HG03196 (cell line): Measurements from ENCODE around the gene CAMK1.

Experiments
- ATAC-seq: cut with Tn5 transposase; IDR thresholded peaks from one replicate; pipeline ENCODE4 v1.9.1; 2021; ENCODE audit not compliant: unreplicated experiment

Gene CAMK1

DNA sequence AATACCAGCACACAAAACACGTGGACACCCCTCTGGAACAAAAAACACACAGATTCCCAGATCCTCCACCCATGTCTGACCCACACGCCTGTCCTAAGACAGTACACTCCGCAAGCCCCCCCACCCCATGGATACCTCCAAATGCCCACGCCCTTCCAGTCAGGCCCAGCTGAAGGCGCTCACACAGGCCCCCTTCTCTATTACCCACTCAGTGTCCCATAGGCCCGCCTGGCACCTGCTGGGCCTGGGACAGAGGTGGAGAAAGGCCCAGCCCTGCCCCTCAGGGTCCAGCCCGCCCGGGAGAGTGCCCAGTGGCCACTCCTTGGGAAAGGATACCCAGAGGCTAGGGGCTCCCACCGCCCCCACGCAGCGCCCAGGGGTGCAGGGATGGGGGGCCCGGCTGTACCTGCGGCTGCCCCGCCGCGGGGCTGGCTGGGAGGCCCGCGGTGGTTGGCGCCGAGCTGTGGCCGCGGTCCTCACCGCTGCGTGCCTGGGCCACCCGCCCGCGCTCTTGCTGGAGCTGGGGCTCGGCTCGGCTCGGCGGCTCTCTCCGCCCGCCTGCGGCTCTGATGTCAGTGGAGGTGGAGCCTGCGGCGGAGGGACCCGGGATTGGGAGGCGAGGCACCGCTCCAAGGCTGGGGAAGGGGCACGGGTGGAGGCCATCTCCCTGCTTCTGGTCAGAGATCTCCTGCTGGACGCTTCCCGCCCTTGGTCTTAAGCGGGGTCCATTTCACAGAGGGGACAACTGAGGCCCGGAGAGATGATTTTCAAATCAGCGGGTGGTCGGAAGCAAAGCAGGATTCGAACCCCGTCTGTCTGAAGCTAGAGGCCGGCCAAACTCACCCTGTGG lies at the start of gene CAMK1:
TSS of gene CAMK1 (minus strand) at position 522 of the 850 bp plus-strand sequence. CDS start 2,198 bp downstream, outside the sequence.
- no peak for ATAC-seq

DNA sequence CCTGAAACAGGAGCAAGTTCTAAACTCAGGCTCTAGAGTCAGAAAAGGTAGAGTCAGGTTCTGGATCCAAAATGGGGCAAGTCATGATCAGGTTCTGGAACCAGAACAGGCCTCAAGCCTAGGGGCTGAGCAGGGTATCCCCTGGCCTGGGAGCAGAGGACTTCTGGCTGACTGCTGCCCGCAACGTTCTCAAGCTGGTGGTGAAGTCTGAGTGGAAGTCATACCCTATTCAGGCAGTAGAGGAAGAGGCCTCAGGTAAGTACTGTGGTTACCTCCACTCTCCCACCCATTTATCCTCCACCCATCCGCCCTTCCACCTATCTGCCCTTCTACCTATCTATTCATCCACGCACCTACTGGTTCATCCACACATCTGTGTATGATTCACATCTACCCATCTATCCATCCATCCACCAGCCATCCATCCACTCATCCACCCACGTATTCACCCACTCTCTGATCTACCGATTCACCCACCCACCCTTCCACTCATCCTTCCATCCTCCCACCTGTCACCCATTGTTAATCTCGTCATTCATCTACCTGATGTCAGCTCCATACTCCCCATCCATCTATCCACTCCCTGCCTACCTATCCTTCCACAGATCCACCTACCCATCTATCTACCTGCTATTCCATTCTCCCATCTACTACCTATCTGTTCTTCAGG lies 49.1 kb upstream of the CAMK1 start:
- ATAC-seq, result no peak

DNA sequence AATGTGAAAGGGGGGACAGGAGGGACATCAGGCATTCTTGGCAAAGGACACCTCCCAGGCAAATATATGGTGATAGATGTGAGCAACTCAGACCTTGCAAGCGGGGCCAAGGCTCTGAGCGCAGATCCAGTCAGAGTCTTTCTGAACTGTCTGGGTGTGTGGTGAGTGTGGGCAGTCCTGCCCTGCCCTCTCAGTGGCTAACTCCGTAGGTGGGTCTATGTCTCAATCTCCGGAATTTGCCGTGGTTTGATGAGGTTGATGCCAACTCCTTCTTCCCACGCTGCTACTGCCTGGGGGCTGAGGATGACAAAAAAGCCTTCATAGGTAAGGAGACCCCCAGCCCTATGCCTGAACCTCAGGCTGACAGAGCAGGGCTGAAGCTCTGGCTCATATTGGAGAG lies 47.7 kb upstream of the CAMK1 start:
- no peak for ATAC-seq

DNA sequence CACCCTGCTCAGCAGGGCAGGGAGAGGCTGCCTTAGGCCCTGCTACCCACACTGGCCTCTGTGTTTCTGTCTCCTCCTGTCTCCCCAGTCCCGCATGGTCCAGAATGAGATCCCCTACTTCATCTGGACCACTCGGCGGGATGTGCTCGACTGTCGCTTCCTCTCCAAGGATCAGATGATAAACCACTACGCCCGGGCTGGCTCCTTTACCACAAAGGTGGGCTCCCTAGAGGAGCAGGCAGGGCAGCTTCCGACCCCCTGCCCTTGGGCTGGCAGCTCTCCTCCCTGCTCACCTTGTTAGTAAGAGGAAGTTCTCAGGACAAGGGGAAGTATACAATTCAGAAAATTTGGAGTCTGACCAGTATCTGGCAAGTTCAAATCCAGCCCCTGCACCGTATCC lies 46.2 kb upstream of the CAMK1 start:
- ATAC-seq, result no peak

DNA sequence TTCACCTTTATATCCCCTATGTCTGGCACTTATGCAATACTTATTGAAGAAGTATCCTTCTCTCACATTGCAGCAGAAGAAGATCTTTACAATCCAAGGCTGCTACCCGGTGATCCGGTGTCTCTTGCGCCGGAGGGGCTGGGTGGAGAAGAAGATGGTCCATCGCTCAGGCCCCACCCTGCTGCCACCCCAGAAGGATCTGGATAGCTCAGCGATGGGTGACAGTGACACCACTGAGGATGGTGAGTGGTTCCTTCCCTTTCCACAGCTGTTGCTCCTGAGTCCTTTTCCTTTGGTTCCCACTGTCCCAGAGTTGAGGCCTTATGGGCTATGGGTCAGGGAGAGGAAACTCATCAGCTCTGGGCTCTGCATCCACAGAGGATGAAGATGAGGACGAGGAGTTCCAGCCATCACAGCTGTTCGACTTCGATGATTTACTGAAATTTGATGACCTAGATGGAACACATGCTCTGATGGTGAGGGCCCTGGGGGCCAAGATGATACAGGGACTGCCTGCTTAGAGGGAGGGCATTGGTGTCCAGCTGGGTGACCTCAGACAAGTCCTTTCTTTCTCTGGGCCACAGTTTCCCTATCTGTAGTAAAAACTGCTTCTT lies 43.2 kb upstream of the CAMK1 start:
- ATAC-seq, result no peak

DNA sequence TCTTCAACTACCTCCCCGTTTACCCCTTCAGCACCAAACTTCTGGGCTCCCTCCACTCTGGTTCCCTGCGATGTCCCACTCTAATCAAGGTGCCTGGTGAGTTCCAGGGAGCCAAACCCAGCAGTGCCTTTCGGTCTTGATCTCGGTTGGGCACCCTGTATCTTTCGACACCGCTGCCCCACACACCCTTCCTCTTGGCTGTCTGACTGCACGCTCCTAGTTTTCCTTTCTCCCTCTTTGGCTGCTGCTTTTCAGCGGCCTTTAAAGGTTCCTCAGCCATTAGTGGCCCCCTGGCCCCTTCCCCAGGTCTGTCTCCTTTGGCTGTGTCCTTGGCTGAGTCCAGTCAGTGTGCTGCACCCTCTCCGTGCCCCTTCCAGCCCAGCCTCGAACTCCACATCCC lies 41.1 kb upstream of the CAMK1 start:
- ATAC-seq, result no peak

DNA sequence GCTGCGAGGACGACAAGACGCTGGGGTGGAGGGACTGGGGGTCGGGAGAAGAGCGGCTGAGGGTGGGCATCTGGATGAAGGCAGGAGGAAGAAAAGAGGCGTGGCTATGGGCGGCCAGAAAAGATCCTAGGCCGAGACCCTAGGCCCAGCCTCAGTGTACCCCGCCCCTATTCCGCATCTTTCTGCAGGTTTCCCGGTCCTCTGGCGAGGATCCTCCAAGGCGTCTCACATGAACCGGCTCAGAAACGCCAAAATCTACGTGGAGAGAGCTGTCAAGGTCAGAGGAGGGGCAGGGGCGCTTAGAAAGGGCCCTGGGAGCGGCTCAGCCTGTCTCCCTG lies 40.7 kb upstream of the CAMK1 start:
- ATAC-seq, result no peak

DNA sequence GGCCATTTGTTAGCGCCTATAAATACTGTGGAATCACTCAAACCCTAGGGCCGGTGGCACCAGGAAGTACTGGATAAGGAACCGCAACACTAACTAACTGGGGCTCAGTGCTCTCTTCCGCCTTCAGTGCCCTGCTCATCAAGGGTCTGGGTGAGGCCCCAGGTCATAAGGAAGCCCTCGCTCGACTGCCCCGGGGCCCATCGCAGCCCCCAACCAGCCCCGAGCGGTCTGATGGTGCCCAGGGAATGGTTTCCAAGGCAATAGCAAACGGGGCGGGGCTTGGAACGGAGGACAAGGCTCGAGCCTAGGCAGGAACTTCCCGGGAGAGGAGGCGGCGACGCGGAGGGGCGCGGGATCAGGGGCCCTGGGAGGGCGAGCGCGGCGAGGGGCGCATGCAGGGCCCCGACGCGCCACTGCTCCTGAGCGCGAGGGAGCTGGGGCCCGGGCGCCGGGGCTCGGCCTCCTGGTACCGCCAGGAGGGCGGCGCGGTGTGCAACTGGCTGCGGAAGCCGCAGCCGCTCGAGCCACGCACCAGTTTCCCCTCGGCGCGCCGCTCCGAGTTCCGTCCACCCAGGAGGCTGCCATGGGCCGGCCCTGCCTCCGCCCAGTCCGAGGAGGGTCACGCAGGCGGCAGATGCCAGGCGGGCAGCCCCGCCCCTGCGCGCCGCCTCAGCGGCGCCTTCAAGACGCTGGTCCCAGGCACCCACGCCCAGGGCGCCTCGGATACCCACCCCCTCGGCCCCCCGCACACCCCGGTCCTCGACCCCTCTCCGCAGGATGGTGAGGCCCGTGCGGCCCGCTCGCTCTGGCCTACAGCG lies 40.1 kb upstream of the CAMK1 start, which contains the start of gene TTLL3:
TSS of gene TTLL3 (plus strand) at position 648 of the 818 bp plus-strand sequence. CDS start 400 bp downstream, outside the sequence.
- ATAC-seq, result peak; percentile 39

DNA sequence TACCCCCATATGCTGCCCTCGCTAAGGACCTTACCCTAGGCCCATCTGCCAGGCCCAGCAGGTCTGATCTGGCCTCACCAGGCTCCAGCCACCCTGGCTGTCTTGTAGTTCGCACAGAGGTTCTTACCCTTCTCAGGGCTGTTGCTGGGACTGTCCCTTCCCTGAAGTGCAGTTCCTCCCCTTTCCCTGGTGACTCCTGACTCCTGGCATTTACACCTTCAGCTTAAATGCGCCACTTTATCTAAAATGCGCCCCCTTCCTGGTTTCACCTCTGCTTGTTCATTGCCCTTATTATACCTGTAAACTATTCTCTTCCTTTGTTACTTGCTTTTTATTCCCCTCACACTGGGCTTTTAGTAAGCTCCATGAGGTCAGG lies 39.5 kb upstream of the CAMK1 start:
- no peak for ATAC-seq

DNA sequence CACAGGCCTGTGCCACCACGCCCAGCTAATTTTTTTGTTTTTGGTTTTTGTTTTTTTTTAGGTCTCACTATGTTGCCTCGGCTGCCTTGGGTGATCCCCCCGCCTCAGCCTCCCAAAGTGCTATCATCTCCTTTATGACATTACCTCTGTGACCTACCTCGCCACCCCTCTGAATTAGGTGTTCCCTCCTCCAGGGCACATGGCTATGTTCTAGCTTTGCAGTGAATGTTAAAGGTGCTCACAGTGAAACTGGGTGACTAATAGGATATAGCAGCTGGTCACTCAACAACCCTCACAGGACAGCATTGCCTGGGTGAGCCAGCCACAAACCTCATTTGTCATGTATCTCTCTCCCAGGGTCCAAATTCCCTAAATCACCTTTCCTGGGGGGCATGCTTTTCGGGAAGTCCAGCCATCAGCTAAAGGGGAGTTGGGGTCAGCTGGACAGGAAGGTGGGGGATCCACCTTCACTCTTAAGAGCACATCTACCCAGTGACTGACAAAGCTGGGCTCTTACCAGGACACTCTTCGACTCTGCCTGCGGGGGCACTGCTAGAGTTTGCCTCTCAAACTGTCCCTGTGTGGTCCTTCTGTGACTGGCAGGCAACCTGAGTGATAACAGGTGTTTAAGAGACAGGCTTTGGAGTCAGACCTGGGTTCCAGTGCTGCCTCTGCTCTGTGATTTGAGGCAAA lies 38.7 kb upstream of the CAMK1 start:
- peak; percentile 35 for ATAC-seq

DNA sequence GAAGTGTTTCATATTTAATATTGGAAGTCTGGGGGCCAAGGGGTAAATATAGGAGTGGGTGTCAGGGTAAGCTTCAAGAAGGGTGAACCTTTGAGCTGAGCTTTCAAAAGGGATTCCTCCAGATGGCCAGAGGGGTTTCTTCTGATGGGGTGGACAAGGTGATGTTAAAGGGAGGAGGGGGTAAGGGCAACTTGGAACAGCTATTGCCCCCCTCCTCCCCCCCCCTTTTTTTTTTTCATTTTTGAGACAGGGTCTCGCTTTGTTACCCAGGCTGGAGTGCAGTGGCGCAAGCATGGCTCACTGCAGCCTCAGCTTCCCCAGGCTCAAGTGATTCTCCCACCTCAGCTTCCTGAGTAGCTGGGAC lies 38.2 kb upstream of the CAMK1 start:
- no peak for ATAC-seq

- ATAC-seq, result no peak
Measured at GRCh38 chr3:9806688-9807589, 37.2 kb upstream of the CAMK1 start.

DNA sequence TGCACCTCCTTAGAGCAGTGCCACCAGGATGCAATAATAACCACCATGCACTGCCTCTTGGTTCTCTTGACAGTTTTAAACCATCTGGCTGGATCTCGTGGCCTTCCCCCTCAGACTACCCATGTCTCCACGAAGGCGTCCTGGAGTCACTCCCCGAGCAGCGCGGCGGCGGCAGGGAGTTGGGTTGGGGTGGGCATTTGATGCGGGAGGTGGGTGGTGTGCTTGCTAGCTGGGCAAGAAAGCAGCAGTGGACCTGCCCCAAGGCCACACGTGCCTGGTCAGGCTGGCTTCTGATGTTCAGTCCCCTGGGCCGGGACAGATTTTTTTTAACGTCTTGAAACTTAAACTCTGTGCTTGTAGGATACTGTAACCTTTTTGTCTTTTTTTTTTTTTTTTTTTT lies 36.4 kb upstream of the CAMK1 start:
- no peak for ATAC-seq

- ATAC-seq, result no peak
Measured at GRCh38 chr3:9804996-9805395, 35.2 kb upstream of the CAMK1 start.

DNA sequence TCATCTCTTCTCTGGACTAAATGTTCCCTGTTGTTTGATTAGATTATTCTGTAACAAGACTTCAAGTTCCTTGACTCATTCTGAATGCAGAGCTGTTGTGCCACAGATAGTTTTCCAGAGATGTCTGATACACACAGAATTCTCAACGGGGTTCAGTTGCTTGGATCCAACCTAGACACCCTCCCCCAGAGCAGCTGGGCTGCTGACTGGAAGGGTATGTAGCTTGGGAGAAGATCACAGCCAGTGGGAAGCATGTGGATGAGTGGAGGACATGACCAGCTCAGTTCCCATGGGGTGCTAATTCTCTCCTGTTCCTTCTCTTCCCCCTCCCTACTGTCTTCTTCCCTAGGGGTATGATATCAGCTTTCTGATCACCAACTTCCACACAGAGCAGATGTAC lies 33.7 kb upstream of the CAMK1 start:
- no peak for ATAC-seq

DNA sequence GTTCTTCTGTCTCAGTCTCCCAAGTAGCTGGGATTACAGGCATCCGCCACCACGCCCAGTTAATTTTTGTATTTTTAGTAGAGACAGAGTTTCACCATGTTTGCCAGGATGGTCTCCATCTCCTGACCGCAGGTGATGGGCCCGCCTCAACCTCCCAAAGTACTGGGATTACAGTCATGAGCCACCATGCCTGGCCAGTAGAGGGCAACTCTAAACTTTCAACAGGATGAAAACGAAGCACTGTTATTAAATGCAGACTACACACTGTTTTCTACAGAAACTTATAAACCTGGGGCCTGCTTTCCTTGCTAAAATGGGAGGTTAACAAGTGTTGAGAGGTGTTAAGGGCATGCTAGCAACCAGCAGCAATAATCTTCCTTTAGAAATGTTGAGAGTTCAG lies 30.8 kb upstream of the CAMK1 start:
- ATAC-seq, result no peak

- ATAC-seq, result no peak
Measured at GRCh38 chr3:9797196-9797945, 27.6 kb upstream of the CAMK1 start.

DNA sequence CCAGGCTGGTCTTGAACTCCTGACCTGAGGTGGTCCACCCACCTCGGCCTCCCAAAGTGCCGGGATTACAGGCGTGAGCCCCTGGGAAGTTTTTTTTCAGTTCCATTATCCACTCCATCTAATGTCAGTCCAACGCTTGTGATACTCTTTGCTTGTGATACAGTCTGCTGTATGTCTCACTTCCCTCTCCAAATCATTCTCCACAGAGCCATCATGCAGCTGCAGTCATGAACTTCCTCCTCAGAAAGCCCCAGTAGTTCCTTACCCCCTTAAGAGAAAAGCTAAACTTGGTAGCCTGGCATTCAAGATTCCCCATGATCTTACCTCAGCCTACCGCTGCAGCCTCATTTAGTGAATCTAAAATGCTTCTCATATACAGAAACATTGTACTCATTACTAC lies 25.5 kb upstream of the CAMK1 start:
- ATAC-seq, result no peak

DNA sequence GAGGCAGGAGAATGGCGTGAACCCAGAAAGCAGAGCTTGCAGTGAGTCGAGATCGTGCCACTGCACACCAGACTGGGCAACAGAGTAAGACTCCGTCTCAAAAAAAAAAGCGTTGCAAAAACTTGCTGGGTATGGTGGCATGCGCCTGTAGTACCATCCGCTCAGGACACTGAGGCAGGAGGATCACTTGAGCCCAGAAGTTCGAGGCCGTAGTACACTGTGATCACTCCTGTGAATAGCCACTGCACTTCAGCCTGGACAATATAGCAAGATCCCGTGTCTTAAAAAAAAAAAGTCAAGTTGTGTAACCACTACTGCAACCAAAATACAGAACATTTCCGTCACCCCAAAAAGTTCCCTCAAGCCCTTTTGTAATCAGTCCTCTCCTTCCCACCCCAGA lies 24.7 kb upstream of the CAMK1 start:
- ATAC-seq, result no peak
